GM18517 (cell line): Measurements from ENCODE around the gene GIGYF2.
"Not testable (repeated sequence)": the region's sequence is repeated elsewhere in the genome, so short reads cannot be mapped to it uniquely, and the experiment has no call there.

Experiments
- ATAC-seq: cut with Tn5 transposase; IDR thresholded peaks from one replicate; pipeline ENCODE4 v1.9.1; 2021; ENCODE audit warnings: mild to moderate bottlenecking, moderate library complexity; ENCODE audit not compliant: unreplicated experiment

Gene GIGYF2, protein sequence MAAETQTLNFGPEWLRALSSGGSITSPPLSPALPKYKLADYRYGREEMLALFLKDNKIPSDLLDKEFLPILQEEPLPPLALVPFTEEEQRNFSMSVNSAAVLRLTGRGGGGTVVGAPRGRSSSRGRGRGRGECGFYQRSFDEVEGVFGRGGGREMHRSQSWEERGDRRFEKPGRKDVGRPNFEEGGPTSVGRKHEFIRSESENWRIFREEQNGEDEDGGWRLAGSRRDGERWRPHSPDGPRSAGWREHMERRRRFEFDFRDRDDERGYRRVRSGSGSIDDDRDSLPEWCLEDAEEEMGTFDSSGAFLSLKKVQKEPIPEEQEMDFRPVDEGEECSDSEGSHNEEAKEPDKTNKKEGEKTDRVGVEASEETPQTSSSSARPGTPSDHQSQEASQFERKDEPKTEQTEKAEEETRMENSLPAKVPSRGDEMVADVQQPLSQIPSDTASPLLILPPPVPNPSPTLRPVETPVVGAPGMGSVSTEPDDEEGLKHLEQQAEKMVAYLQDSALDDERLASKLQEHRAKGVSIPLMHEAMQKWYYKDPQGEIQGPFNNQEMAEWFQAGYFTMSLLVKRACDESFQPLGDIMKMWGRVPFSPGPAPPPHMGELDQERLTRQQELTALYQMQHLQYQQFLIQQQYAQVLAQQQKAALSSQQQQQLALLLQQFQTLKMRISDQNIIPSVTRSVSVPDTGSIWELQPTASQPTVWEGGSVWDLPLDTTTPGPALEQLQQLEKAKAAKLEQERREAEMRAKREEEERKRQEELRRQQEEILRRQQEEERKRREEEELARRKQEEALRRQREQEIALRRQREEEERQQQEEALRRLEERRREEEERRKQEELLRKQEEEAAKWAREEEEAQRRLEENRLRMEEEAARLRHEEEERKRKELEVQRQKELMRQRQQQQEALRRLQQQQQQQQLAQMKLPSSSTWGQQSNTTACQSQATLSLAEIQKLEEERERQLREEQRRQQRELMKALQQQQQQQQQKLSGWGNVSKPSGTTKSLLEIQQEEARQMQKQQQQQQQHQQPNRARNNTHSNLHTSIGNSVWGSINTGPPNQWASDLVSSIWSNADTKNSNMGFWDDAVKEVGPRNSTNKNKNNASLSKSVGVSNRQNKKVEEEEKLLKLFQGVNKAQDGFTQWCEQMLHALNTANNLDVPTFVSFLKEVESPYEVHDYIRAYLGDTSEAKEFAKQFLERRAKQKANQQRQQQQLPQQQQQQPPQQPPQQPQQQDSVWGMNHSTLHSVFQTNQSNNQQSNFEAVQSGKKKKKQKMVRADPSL (N-terminal part only)

GRCh38 chr2:232697059-232697806, at the start of gene GIGYF2:
GIGYF2 (plus strand) TSS chr2:232697331; CDS start chr2:232735198, 37,867 bp downstream.
- peak; percentile 72 for ATAC-seq

DNA sequence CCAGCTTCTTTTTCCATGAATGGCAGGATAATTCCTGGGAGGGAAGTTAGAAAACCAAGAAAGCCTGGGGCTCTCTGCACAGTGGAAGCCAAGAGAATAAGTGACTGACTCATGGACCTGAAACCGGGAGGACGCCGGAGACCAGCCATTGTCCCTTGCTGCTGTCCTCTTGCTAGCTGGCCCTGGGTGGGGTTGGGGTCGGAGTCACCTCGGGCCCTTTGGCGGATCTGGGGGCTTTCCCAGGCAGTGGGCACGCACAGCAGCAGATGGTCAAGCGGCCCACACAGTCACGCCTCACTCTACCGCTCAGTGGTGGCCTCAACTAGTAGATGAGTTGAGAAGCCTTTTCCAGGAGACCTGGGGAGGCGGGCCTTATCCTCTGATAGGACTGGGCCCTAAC, 48.1 kb upstream of the GIGYF2 start:
- no peak for ATAC-seq

DNA sequence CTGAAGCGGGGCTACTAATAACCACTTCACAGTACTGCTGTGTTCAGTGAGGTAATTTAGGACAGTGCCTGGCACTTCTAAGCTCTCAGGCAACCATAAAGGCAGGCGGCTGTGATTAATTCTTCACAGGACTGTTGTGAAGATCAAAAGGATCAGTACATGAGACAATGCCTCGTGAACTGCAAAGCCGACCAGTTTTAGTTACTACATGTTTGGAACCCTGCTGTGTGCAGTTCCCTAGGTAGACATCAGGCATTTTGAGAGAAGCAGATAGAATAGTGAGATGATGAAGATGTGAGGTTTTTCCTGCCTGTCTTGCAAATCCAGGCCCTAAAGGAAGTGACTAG, 44.7 kb upstream of the GIGYF2 start:
- no peak for ATAC-seq

GRCh38 chr2:232653441-232653840, 43.7 kb upstream of the GIGYF2 start:
- no peak for ATAC-seq

DNA sequence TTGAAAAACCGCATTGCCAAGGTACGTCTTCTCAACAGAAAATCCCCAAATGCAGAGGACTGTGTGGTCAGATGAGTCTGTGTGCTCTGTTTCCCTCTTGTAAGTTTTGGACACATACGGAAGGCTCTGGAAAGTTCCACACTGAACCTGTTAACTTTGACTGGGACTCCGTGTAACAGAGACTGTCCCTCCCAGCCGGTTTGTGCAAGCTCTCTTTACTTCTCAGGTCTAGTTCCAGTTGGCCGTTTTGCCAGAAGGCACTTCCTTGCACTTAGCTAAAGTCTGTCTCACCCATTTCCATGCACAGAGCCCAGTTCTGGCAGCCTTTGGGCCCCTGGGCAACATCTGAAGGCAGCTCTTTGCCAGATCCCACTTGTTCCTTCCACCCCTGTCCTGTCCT, 41.7 kb upstream of the GIGYF2 start:
- ATAC-seq = no peak

- ATAC-seq = no peak
These were observed 38.8 kb upstream of the GIGYF2 start for GRCh38 chr2:232658217-232658785.

DNA sequence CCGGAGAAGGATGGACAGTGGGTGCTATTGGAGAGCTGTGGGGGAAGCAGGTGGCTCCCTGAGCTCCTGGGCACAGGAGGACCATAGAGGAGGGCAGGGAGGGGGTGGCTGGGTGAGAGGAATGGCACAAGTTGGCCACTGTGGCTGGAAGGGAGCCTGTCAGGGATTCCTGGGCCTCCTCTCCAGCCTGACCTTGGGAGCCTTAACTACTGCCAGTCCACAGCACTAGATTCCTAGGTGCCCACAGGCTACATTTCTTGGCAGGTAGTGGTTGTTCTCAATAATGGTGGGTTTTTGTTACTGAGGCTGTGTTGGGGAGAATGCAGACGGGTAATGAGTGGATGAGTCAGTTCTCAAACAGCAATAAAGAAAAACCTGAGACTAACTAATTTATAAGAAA, 37.8 kb upstream of the GIGYF2 start:
- ATAC-seq = no peak

- no peak for ATAC-seq
These were observed 34.5 kb upstream of the GIGYF2 start for GRCh38 chr2:232662486-232663260.

DNA sequence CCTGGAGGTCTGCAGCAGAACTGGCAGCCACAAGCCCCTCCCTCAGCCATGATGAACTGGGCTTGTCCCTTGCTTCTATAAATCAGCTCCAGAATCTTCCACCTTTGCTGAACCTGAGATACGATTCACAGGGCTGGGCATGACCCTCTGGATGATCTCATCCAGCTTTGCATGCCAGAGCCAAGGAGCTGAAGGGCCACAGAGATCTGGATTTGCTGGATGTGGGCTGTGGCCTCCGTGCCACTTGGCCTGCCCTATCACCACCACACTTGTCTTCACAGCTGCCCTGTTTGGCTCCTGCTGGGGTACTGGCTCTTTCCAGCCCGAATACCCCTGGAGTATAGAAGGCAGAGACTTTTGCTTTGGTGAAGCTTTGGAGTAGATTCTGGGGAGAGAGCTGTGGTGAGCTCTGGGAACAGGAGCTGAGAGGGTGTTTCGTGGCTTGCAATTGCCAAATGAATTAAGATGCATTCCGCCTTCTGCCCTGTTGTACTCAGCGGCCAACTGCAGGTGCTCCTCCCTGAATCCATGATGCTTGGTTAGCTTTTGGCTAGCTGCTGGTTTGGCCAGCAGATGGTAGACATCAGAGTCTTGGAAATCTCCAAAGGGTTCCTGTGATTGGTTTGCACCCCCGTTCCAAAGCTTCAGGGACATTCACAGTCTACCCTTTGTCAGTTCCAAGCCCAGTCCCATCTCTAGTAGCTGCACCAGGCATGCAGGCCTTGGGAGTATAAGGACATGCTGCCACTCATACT, 30.9 kb upstream of the GIGYF2 start:
- ATAC-seq = no peak

DNA sequence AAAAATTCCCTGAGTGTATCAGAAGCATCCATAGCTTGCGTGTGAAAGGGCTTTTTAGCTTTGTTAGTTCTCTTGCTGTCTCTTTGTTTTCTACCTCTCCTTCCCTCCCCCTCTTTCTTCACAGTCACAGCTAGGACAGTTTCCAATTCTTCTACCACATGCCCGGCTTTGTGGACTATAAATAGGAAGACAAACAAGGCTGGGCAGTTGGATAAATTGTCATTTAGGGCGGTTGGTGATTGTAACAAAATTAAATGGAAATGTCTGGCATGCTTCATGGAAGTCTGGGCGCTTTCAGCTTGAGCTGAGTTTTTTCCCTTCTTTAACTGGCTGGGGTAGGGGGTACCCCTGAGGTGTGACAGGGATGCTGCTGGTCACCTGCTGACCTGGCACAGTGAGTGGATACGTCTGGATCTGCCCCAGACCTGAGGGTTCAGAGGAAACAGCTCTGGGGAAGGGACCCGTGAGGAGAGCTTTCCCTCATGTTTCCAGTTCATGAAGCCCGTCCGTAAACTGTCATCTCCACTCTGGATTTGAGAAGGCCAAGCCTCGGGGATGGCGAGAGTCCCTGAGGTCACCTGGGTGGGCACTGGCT, 29.0 kb upstream of the GIGYF2 start:
- no peak for ATAC-seq

GRCh38 chr2:232668805-232669444, 28.2 kb upstream of the GIGYF2 start:
- no peak for ATAC-seq

- ATAC-seq = no peak
These were observed 24.5 kb upstream of the GIGYF2 start for GRCh38 chr2:232672588-232672987.

DNA sequence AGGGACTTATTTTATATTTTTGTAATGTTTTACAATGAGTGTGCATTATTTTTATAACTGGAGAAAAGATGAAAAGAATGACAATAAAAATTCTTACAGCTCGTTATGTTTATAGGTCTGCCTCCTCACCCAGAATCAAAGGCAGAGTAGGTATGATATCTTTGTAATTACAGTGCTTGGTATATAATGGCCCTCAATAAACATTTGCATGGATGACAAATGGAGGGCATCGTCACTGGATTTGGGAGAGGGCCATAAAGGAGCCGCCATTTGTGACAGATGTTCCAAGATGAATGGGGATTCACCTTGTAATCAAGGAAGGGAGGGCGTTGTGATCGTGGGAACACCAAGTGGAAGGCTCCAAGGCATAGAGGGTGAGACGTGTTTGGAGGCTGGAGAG, 22.6 kb upstream of the GIGYF2 start:
- no peak for ATAC-seq

- no peak for ATAC-seq
These were observed 21.8 kb upstream of the GIGYF2 start for GRCh38 chr2:232675381-232675780.

DNA sequence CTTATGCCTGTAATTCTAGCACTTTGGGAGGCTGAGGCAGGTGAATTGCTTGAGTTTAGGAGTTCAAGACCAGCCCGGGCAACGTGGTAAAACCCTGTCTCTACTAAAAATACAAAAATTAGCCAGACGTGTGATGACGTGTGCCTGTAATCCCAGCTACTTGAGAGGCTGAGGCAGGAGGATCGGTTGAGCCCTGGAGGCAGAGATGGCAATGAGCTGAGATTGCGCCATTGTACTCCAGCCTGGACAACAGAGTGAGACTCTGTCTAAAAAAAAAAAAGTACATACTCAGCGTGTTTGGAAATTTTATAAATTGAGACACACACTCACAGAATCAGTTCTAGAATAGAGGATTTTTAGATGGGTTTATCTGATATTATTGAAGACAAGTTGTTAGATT, 17.1 kb upstream of the GIGYF2 start:
- ATAC-seq = no peak

- no peak for ATAC-seq
These were observed 15.6 kb upstream of the GIGYF2 start for GRCh38 chr2:232681527-232681926.

DNA sequence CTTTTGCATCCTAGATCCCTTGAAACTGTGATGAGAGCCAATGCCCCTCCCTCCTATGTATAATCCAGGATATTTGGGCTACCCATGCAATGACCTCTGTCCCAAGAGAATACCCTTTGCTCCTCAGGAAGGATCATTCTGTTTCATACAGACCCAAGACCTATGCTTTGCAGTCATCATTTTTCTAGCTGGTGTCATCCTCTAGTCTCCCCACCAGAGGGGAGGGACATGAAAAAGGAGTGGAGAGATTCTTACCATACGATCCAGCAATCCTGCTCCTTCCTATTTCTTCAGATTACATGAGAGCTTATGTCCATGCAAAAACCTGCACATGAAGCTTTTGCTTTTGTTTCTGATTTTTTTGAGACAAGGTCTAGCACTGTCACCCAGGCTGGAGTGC, 13.8 kb upstream of the GIGYF2 start:
- no peak for ATAC-seq

DNA sequence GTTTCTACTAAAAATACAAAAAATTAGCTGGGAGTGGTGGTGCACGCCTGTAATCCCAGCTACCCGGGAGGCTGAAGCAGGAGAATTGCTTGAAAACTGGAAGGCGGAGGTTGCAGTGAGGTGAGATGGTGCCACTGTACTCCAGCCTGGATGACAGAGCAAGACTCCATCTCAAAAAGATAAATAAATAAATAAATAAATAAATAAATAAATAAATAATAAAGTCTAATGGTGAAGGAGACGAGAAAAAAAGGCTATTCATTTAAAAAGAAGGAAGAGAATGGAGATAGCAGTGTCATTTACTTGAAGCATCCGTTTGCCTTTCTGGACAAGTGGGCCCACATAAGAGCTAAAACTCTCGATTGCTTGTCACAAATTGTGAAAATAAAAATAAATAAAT, 11.7 kb upstream of the GIGYF2 start:
- ATAC-seq = not testable (repeated sequence)
